Epidermal melanocyte (primary cell): ENCODE measurements around the gene PDE11A.

ENCODE experiments used
- DNase-seq: peaks from one replicate; pipeline ENCODE4 v3.0.0; 2011; ENCODE audit warnings: low spot score; ENCODE audit not compliant: insufficient read length

PDE11A gene

DNA sequence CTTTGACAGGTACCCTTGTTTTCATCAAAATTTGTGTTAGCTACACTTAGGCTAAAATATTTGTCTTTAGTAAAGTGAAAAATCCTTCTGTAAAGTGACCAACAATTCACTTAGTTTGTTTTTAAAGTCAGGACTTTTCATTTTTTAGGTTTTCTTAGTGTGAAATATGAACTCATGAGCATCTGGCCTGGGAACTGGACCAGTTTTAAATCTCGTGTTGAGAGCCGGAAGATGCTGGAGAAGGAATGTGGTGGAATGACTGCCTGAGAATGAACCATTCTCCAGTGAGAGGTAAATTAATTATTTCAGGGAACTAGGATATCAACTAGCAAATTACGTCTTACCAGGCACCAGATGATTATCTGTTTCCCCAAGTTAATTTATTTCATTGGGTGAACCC lies 374.3 kb downstream of the PDE11A start:
- DNase-seq, result no peak

DNA sequence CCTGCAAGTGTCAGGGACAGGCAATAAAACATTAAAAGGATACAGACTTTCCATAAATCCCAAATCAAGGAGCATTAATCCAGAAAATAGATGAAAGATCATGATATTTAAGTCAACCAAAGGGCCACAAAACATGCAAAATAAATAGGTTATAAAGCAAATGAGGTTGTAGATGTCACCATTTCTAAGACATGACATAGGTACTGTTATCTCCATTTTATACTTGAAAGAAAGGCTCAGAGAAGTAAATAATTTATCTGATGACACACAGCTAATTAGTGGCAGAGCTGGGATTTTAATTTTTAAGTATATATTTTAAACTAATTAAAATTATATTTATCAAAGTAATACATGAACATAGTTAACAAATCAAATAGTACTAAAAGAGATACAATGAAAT lies 378.2 kb downstream of the PDE11A start:
- no peak for DNase-seq

DNA sequence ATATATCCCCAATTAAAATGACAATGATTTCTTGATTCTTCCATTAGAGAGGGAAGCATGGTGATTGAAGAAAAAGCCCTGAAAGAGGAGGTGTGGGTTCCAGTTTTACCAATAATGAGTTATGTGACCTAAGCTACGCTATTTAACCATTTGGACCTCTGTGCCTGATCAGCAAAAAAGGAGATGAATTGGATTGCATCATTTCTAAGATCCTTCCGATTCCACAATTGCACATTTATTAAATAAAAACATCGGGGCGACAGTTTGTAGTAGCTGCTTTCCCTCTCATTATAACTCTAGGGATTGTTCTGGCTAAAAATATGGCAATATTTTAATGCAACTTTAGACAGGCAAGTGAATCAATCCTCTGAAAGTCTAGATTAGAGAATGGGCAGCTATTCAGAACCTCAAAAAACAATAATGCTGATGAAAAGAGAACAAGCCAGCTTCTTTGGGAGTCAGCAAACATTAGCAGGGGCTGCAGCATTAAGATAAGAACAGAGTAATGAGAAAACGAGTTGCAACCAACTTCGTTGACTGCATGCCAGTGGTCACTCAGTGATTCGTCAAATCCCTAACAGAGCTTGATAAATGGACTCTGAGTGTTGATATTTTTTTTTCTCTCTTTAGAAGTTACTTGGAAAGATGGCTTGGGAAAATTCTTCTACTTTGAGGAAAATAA lies 378.8 kb downstream of the PDE11A start:
- no peak for DNase-seq

DNA sequence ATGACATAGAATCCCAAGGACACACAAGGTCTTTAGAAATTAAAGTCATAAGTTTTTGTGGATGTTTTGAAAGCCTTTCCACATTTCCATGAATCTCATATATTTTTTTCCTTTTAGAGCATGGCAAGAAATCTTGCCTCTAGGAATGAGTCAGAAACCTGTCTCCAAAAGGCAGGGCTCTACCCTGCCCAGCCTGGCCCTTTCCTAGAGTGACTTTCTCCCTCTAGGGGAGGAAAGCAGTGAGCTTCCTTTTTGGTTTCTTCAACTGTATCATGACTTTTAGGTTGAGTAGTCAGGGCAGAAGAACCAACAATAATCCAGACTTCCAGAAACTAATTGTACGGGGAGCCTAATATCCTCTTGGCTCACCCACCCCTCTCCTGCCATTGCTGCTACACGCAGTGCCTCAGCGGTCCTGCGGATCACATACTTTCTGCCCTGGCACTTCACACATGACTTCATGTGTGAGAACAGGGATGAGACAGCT lies 379.8 kb downstream of the PDE11A start:
- DNase-seq, result no peak

DNA sequence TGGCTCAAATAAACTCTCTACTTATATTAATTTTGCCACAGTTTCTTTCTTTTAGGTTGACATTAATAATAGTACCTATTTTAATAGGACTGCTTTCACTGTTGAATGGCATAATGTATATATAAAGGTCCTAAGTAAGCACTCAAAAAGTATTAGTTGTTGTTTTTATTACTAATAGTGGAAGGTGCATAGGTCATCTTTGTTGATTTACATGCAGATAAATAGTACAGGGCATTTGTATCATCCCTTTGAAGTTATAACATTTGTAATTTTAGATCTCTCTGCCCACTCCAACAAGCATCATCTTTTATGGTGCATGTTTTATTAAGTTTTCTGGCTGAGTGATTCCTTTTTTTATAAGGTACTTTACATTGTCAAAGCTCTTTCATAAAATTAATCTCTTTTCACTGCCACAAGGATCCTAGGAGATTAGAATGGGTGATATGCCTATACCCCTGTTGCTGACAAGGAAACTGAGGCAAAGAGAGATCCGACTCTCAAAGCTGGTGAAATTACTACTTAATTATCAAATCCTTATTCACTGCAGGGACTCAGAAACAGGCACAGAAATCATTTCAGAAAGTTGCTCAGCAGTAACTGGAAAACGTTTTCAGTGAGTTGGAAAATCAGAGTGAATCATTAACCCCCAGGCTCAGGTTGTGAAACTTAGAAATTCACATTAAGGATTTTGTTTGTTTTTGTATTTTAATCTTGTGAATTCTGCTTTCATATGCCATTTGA lies 380.4 kb downstream of the PDE11A start:
- DNase-seq, result no peak

DNA sequence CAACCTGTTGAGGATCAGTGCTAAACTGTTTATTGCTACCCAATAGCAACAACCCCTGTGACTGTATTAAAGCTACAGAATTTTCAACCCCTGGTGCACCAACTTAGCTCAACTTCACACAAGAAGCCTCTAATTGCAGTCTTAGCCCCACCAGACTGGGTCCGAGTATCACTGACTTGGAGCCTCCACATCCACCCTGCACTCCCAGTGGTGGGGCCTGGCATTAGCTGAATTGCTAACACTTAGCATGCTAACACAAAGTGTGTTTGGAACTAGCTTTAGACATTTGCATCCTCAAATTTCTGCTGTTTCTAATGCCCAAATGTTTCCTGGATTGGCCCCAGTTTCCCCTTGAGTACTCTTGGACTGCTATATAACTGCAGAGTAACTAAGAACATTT lies 381.4 kb downstream of the PDE11A start:
- no peak for DNase-seq

DNA sequence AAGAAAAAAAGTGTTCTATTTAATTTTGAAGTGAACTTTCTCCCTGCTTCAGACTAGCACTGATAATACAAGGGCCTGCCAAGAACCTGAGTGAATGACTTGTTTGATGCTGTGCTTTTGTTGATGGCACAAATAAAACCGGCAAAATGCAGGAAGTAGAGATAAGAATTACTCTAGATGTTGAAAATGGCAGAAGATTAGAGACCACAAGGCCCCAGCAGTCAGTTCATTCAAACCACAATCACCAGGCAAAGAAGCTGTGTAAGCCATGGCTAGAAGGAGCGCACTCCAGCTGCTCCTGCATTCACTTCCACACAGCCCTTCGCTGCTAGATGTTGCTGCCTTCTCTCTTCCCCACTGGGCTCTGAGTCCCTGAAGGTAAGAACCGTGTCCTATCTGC lies 383.0 kb downstream of the PDE11A start:
- no peak for DNase-seq

DNA sequence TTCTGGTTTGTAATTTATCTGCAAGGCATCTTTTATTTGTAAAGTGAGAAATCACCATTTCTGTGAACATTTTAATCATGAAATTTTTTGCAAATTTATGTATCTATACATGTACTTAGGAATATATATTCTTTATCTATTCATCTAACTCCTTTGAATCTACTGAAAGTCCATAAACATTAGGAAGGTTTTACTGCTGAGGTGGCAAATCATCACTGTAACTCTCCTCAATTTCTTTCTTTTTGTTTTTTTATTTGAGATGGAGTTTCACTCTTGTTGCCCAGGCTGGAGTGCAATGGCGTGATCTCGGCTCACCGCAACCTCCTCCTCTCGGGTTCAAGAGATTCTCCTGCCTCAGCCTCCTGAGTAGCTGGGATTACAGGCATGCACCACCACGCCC lies 383.7 kb downstream of the PDE11A start:
- no peak for DNase-seq

DNA sequence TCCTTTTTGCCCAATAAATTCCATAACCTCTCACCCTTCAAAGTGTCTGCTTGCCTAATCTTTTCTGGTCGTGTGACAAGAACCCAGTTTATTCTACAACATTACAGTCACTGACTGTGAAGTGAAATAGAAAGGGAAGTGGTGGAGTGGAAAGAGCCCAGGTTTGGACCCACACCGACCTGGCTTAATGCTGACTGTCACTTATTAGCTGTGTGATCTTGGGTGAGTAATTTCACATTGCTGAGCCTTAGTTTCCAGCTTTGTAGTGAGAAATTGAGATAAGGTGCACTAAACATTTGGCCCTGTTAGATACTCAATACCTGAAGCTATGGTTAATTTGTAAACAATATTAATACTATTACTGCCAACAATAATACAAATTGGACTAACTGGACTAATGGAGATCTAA lies 388.9 kb downstream of the PDE11A start:
- no peak for DNase-seq

DNA sequence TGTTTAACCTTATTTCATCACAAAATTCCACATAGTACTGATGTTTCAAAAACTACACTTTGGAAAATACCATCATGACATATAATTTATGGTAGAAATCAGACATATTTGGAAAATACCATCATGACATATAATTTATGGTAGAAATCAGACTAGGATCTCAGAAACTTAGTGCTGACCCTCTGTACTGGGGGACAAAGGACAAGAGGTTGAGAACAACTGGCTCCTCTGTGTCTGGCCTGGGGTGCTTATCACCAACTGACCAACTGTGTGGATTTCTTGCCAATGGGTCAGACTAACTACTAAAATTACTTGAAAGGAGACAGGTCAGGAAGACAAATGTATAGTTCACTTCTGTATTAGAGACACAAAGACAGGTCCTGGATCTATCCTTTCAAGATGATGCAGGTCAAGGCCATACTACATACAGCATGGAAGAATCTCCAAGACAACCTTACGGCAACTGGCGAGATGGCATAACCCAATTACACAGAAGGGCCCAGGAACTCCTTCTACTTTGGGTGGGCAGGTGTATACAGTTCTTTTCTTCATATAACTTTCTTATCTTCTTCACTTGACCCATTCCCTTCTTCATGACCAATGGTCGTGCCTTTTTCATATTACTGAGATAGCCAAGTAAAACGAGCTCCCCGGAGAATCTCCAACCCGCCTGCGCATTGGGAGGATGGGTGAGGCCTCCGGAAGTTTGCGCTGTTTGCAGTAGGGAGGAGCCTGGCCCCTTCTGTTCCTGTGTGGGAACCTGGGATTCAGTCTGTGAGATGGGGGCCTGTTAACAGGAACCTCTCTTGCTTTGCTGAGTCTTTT lies 389.5 kb downstream of the PDE11A start:
- no peak for DNase-seq

DNA sequence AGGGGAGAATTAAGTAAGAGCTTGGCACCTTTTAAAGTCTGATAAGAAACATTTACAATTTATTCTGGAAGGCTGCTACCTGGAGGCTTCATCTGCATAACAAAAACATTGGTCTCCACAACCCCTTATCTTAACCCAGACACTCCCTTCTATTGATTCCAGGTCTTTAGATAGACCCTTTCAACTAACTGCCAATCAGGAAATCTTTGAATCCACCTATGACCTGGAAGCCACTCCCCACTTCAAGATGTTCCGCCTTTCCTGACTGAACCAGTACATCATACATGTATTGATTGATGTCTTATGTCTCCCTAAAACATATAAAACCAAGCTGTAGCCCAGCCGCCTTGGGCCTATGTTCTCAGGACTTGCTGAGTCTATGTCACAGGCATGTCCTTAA lies 390.6 kb downstream of the PDE11A start:
- no peak for DNase-seq

DNA sequence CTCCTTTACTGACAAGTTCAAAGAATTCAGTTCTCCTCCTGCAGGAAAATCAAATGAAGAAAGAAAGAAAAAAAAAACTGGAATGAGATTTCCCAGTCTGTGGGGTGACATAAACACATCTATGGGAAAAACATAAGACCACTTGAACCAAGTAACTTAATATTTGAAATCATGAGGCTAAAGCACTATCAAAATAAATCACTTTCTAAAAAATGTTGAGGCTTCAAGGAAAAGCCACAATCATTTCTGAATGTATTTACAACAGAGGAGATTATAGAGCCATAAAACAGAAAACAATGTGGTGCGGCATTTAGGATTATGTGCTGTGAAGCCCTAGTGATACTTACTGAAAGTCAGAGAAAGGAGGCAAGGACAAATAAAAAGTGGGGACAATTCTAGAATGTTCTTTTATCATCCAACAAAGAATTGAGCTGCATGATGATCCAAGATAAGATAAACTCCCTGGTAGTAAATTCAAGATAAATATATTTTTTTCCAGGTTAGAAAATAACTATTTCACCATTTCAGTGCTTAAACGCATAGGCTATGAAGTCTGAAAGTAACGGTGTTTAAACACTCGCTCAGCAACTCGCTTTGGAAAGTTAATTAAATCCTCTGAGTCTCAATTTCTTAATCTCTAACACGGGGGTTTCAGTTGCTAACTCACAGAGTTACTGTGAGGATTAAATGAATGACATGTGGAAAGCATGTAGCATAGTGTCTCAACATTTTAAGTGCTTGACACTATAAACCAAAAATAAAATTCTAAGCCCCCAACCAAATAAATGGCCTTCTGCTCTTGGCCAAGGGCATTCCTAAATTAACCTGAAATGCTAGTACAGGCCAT lies 391.5 kb downstream of the PDE11A start:
- DNase-seq, result no peak

DNA sequence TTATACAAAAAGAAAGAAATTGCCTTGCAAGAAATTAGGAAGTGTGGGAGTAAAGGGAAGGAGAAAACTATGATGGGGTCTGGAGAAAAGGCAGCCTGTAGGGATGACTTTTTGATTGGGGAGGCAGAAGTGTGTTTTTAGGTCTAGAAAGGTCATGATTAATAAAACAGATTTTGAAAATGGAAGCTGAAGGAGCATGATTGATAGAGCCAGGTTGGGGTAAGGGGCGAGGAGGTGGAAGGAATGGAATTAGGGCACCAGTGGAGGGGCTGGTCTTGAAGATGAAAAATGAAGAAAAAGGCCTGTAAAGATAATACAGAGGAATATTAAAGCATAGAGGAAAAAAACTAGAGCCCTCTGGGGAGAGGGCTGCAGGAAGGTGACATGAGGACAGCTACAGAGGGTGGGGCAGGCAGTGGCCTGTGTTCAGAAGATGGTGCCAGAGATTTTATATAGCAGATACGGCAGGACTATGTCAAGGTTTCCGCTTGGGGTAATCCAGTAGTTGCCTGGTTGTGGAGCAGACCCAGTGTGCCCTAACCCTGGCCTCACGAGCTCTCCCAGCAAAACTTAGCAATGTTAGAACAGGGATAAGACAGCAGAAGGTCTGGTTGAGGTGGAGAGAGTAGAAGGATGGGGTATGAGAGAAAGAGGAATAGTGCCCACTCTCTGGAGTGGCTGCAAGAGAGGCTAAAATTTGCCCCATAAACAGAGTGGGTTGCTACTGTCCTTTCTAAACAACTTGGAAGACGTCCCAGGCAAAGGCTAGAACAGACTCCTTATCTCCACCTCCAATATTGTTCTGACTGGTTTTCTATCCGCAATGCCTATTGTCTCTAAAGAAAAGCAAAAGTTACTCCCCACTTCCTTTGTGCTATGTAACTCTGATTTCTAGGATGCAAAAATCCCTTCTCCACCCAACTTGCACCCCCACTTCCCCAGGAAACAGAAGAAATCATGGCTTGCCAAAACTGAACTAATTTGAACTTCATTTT lies 392.7 kb downstream of the PDE11A start:
- no peak for DNase-seq

DNA sequence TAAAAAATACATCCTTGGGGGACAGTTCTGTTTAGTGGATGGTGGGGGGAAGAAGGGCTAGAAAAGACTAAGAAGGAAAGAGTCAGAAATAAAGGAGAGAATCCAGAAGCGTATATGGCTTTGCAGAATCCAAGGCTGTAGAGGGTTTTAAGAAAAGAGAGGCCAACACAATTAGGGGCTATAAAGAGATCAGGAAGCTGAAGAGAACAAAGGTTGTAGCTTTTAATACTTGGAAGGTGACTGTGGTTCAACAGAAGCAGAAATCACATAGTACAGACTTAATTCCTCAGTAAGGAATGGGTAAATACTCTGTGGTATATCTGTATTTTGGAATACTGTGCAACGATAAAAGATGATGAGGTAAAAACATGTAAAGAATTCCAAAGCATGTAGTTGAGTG lies 393.6 kb downstream of the PDE11A start:
- no peak for DNase-seq

DNA sequence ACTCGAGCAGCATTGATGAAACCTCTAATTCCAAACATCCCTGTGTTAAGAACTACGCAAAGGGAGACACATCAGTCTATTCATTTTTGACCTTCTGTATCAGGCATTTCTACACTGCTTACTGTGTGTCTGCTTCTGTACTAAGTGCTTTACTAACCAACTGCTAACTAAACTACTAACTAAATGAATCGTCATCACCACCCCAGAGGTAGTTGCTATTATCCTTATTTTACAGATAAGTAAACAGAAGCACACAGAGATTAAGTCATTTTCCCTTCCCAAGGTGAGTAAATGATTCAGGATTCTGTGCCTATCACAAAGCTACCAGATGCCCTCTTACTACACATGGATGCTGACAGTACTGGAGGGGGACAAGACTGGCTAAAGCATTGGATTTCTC lies 395.9 kb downstream of the PDE11A start:
- no peak for DNase-seq

DNA sequence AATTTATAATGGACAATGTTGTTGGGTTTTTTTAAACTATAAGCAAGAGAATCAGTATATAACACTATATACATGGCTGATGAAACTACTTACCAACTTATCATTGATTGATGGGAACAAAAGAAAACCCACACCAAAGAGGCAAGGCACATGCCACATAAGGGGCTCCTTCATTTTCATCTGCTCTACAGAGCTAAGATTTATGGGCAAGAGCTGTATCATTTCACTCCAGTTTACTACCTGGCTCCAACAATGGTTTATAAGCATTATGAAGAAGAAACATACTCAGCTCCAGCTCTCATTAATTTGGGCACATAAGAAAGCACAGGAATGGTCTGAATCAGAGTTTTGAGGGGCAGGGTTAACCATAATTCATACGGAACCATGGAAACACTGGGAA lies 396.8 kb downstream of the PDE11A start:
- DNase-seq, result no peak

DNA sequence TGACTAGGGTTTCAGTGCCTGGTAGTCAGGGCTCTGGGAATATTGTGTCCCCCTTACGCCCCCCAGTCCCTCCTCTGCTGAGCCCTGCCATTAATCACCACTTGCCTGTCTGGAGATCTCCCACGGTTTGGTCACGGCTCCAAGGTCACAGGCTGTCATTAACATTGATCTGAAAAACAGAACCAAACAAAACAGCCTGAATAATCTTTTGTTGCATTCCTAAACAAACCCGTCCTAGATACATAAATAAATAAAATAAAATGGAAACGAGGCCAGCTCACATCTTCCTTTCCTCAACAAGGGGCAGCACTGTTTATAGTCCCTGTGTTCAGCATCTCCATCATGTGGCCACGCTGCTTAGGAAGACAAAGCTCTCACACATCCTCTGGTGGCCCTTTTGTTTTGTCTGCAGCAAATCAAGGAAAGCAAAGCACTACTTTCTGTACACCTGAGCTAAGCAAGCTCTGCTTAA lies 397.2 kb downstream of the PDE11A start:
- no peak for DNase-seq

DNA sequence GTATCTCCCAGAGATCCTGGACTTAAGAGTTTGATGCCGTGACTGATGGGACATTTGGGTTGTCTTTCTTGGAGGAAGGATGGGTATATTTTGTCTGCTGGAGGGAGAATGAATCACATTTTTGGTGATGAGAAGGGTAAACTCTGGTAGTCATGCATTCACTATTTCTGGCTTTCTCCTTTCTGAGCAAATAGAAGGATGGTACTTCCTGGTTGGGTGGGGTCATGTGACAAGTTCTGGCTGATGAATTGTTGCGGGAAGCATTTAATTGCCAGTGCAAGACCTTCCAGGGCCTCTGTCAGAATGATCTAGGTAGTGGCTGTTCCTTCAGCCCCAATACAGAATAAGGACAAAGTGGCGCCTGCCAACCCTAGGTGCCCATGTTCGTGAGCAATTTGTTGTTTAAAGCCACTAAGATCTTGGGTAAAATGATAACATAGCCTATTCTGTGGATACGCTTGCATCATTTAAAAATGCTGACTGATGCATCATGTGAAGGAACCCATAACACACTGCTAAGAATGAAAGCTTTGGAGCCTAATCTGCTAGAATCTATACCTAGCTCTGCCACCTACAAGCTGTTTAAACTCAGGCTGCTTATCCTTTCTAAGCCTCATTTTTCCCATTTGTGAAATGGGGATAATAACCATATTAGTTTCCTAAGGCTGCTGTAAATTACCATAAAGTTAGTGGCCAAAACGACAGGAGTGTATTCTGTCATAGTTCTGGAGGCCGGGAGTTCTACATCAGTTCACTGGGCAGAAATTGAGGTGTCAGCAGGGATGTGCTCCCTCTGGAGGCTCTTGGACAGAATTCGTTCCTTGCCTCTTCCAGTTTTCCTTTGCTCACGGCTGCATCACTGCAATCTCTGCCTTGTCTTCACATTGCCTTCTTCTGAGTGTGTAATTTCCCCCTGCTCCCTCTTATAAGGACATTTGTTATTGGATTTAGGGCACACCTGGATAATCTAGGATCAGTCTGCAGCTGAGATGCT lies 398.7 kb downstream of the PDE11A start:
- no peak for DNase-seq

DNA sequence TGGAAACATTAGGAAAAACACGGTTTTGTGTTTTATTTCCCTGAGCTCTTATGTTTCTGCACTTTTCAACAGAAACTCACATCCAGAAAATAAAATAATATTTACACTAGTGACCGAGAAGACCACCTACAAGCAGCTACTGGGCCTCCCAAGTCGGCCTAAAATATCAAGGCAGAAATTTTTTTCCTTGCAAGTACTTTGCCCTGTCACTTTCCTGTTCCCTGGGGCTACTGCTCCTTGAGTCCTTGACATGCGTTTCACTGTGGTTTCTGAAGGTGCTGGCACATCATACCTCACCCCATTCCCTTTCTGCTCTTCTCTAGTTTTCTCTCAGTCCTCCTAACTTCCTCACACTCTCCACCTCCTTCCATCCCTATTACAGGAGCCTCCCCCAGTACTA lies 400.9 kb downstream of the PDE11A start:
- DNase-seq, result no peak
